B cell (primary cell): ENCODE data around the gene LRRC57. TPM values are rescaled to one million over a fixed set of nuclear protein-coding genes. Genes with fewer than 3 reads are reported as not detected.

Experiments used
- ATAC-seq: fragments of 200-7000 bp; cut with Tn5 transposase; one replicate; pipeline ENCODE4 v1.10.0; 2021; ENCODE audit warnings: low read depth, mild to moderate bottlenecking, moderate number of reproducible peaks, moderate library complexity
- CTCF ChIA-PET: fragments of 350-600 bp; sonication (Branson Sonifier 250); formaldehyde crosslinking; loops from one replicate; lab custom pipeline; 2021; ENCODE audit warnings: antibody characterized with exemption, inconsistent platforms; lab: Charles Lee
- POLR2A ChIA-PET: fragments of 350-600 bp; sonication (Branson Sonifier 250); formaldehyde crosslinking; loops from one replicate; lab custom pipeline; 2021; ENCODE audit warnings: antibody characterized with exemption; lab: Charles Lee
- DNase-seq: peaks from one replicate; pipeline ENCODE4 v3.0.0; 2013
- H2AFZ ChIP-seq: 2 replicates; pipeline ENCODE4 v1.6.1; 2012; ENCODE audit warnings: mild to moderate bottlenecking, low read depth, low read length; ENCODE audit not compliant: insufficient read depth, poor library complexity, severe bottlenecking
- H3K27ac ChIP-seq, 2 donors: 1 replicate in 1 of 2; 2 replicates in 1 of 2; pipeline ENCODE4 v1.5.1; 2012 to 2013; ENCODE audit warnings: low read length in 2 of 2, mild to moderate bottlenecking in 2 of 2, moderate library complexity in 1 of 2
- H3K27me3 ChIP-seq, 4 experiments: fragments of 200-600 bp in 1 of 4; sonication (generic) in 1 of 4; replicated peaks in 1 of 4; 1 replicate in 2 of 4; 2 replicates in 2 of 4; pipeline versions ENCODE4 v1.6.1 to v1.7.0; 2013 to 2016; ENCODE audit warnings: low read length in 3 of 4, mild to moderate bottlenecking in 2 of 4, mixed read lengths in 1 of 4, moderate library complexity in 1 of 4; ENCODE audit not compliant: insufficient read depth in 4 of 4, control insufficient read depth in 3 of 4; ENCODE audit errors: control extremely low read depth in 1 of 4
- H3K36me3 ChIP-seq, 2 experiments: replicated peaks in 1 of 2; 1 replicate in 1 of 2; 2 replicates in 1 of 2; pipeline versions ENCODE4 v1.6.1 to v1.7.1; 2013; ENCODE audit warnings: low read length in 1 of 2; ENCODE audit not compliant: insufficient read depth in 2 of 2, control insufficient read depth in 1 of 2; ENCODE audit errors: control extremely low read depth in 1 of 2, extremely low read depth in 1 of 2
- H3K4me1 ChIP-seq, 2 donors: fragments of 200-600 bp in 1 of 2; sonication (generic) in 1 of 2; 1 replicate in 1 of 2; 2 replicates in 1 of 2; pipeline versions ENCODE4 v1.5.1 to v1.6.1; 2013 to 2017; ENCODE audit warnings: low read length in 2 of 2; ENCODE audit not compliant: control insufficient read depth in 2 of 2, insufficient read depth in 2 of 2
- H3K4me2 ChIP-seq: replicated peaks from 2 replicates; pipeline ENCODE3; 2012; ENCODE audit warnings: mild to moderate bottlenecking, low read depth, low read length; ENCODE audit not compliant: poor library complexity, severe bottlenecking
- H3K4me3 ChIP-seq, 5 experiments: fragments of 200-600 bp in 1 of 5; sonication (generic) in 1 of 5; 1 replicate in 3 of 5; 2 replicates in 2 of 5; pipeline versions ENCODE4 v1.5.1 to v1.7.0; 2011 to 2016; ENCODE audit warnings: low read length in 4 of 5, mild to moderate bottlenecking in 4 of 5, low read depth in 2 of 5, control low read depth in 1 of 5, moderate library complexity in 1 of 5; ENCODE audit not compliant: insufficient read depth in 1 of 5; ENCODE audit errors: control extremely low read depth in 1 of 5, extremely low read depth in 1 of 5
- H3K79me2 ChIP-seq: fragments of 200-600 bp; sonication (generic); one replicate; pipeline ENCODE4 v1.6.0; 2016; ENCODE audit warnings: low read length; ENCODE audit not compliant: control insufficient read depth, insufficient read depth
- H3K9ac ChIP-seq: fragments of 200-600 bp; sonication (generic); 2 replicates; pipeline ENCODE4 v1.6.1; 2017; ENCODE audit warnings: mild to moderate bottlenecking, low read length, moderate library complexity
- H3K9me3 ChIP-seq, 3 donors: one replicate each; pipeline versions ENCODE4 v1.6.1 to v1.7.1; 2013; ENCODE audit warnings: low read length in 2 of 3; ENCODE audit not compliant: control insufficient read depth in 2 of 3, insufficient read depth in 1 of 3; ENCODE audit errors: control extremely low read depth in 1 of 3
- H4K20me1 ChIP-seq: 2 replicates; pipeline ENCODE4 v1.6.0; 2012; ENCODE audit warnings: mild to moderate bottlenecking, low read length; ENCODE audit not compliant: insufficient read depth, control insufficient read depth, poor library complexity, severe bottlenecking
- H3K27ac Mint-ChIP-seq: one replicate; pipeline ENCODE4 v1.8.0; 2021; ENCODE audit warnings: mixed read lengths
- H3K27me3 Mint-ChIP-seq: one replicate; pipeline ENCODE4 v1.8.0; 2021; ENCODE audit warnings: mixed read lengths
- H3K4me1 Mint-ChIP-seq: one replicate; pipeline ENCODE4 v1.8.0; 2021; ENCODE audit warnings: mixed read lengths
- H3K4me3 Mint-ChIP-seq: one replicate; pipeline ENCODE4 v1.8.0; 2021; ENCODE audit warnings: mixed read lengths
- H3K9me3 Mint-ChIP-seq: one replicate; pipeline ENCODE4 v1.8.0; 2022; ENCODE audit warnings: mixed read lengths; ENCODE audit not compliant: insufficient read depth
- EZH2 ChIP-seq: IDR thresholded peaks from 2 replicates; pipeline ENCODE4 v1.6.1; 2012; ENCODE audit warnings: borderline replicate concordance, low read depth, mild to moderate bottlenecking, moderate library complexity, low read length; ENCODE audit not compliant: insufficient read depth, poor library complexity, severe bottlenecking
- WGBS: methylation state at CpG from one replicate; pipeline ENCODE4 v1.1.5; 2013; ENCODE audit warnings: missing lambda C conversion rate; ENCODE audit not compliant: insufficient coverage; 5-methylcytosine and 5-hydroxymethylcytosine counted together
- intact Hi-C: fragments of 100-400 bp; cut with micrococcal nuclease; formaldehyde crosslinking; loops from one replicate; pipeline ENCODE4 v1.10.0; 2022
- polyA plus RNA-seq: library from polyadenylated mRNA; depleted of rRNA; stranded (reverse); fragments of >200 nt; gene quantifications from 2 replicates; pipeline ENCODE4 v1.2.3, GENCODE V29; 2012
- total RNA-seq, 2 donors: library from RNA; stranded (reverse); fragments of 120-200 nt in 1 of 2; gene quantifications; 1 replicate in 1 of 2; 2 replicates in 1 of 2; pipeline versions ENCODE4 v1.2.3 to v1.2.4, GENCODE V29; 2013 to 2022
- TF ChIP-seq, protein P1 (sequence below): fragments of 200-600 bp; IDR thresholded peaks from one replicate; pipeline ENCODE4 v1.8.0; 2022; ENCODE audit warnings: antibody characterized with exemption, mild to moderate bottlenecking

LRRC57 gene
- total and polyA plus RNA-seq, 2 donors (not counting 1 experiment from before 2014, with no cell fraction given) = 13.9 to 25.4 TPM

DNA sequence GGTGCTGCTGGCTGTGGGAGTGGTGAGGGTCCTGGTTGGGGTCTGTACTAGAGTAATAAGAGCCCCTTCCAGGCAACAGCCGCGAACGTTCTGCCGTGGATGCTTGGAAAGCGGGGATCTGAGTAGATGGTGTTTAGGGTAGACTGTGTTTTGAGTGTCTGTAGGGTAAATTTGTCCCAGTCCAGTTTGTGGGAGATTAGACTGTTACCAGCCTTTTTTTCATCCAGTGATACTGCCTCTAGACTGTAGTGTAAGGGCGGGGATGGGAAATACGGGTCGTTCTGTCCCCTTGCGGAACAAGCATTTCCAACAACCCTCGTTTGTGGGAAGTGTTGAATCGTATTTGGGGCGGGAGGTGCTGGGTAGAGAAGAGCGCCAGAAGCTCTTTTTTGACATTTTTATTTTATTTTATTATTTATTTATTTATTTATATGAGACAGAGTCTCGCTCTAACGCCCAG lies 469 bp upstream of the LRRC57 start:
- Mint-ChIP-seq H3K4me1 (peaks cover 41% of the 10 kb centered on the region), H3K9me3 (no peaks in the 10 kb centered on the region)

DNA sequence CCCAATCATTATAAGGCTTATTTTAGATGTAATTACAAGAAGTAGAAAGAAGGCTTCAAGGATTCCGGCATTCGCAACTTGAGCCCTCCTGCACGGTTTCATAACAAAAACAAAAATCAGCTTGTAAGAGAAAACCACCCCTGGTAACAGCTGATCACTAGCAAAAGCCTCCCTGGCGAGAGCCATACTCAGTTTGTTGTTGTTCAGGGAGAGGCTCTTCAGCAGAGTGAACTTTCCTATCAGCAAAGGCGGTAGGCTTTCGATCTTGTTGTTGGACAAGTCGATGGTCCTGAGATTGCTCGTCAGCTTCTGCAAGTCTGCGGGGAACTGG lies 710 bp downstream of the LRRC57 start:
- 1% methylated on average over 5 of the region's 9 CpGs for whole genome bisulfite sequencing
- H3K4me3 Mint-ChIP-seq = peak overlapping the region; percentile 96
- no peaks in the 10 kb centered on the region for H4K20me1 ChIP-seq
- H3K4me2 ChIP-seq = peak overlapping the region; percentile 97
- H3K27ac ChIP-seq = peak overlapping the region; percentile 86 to 92
- H3K27me3 ChIP-seq = no peaks in the 10 kb centered on the region
- intact Hi-C loops = loop anchor here (1.0 to 2.0 kb wide), 3 partner anchors 27 to 103 kb away; partner anchors contain the start of genes SNAP23 and STARD9
- peak overlapping the region; percentile 99 to 100 (median 99) for H3K4me3 ChIP-seq
- H3K27ac Mint-ChIP-seq = peak overlapping the region; percentile 93
- H3K27me3 Mint-ChIP-seq = no peaks in the 10 kb centered on the region
- no peaks in the 10 kb centered on the region for H3K9me3 Mint-ChIP-seq
- peaks cover 57% of the 10 kb centered on the region for H3K79me2 ChIP-seq
- H2AFZ ChIP-seq = peak overlapping the region; percentile 100
- peaks cover 6 to 19% of the 10 kb centered on the region in 2 experiments for H3K36me3 ChIP-seq
- peaks cover 20 to 26% of the 10 kb centered on the region in 2 donors for H3K4me1 ChIP-seq
- CTCF ChIA-PET = interaction anchor here (1.1 to 2.1 kb wide), 3 partner anchors 58 to 104 kb away, joined by 3 to 6 read pairs (median 5); no protein-coding TSS in a partner anchor
- ATAC-seq (no peak), DNase-seq (no peak)
- peak overlapping the region; percentile 99 for H3K9ac ChIP-seq
- peaks cover 0 to 3% (median 0%) of the 10 kb centered on the region in 3 donors for H3K9me3 ChIP-seq
- POLR2A ChIA-PET = interaction anchor here (0.6 to 2.1 kb wide), 4 partner anchors 8 to 43 kb away, joined by 3 to 11 read pairs (median 7); partner anchors contain the start of gene STARD9
- H3K4me1 Mint-ChIP-seq = peaks cover 39% of the 10 kb centered on the region
- TF ChIP-seq EZH2 = no peak
- TF ChIP-seq, protein P1, sequence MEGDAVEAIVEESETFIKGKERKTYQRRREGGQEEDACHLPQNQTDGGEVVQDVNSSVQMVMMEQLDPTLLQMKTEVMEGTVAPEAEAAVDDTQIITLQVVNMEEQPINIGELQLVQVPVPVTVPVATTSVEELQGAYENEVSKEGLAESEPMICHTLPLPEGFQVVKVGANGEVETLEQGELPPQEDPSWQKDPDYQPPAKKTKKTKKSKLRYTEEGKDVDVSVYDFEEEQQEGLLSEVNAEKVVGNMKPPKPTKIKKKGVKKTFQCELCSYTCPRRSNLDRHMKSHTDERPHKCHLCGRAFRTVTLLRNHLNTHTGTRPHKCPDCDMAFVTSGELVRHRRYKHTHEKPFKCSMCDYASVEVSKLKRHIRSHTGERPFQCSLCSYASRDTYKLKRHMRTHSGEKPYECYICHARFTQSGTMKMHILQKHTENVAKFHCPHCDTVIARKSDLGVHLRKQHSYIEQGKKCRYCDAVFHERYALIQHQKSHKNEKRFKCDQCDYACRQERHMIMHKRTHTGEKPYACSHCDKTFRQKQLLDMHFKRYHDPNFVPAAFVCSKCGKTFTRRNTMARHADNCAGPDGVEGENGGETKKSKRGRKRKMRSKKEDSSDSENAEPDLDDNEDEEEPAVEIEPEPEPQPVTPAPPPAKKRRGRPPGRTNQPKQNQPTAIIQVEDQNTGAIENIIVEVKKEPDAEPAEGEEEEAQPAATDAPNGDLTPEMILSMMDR = no peak

More for the DNA sequence above, 469 bp upstream of the LRRC57 start:
- POLR2A ChIA-PET = interaction anchor here (0.6 to 2.1 kb wide), 3 partner anchors 19 to 45 kb away, joined by 4 to 9 read pairs (median 4); partner anchors contain the start of gene STARD9
- ATAC-seq = peak; percentile 50
- peak overlapping the region; percentile 86 to 92 for H3K27ac ChIP-seq
- H3K9me3 ChIP-seq = peaks cover 0 to 3% (median 0%) of the 10 kb centered on the region in 3 donors
- H3K4me3 ChIP-seq = peak overlapping the region; percentile 99 to 100 (median 99)
- CTCF ChIA-PET = interaction anchor here (0.8 to 1.1 kb wide), 2 partner anchors 17 to 59 kb away, joined by 3 read pairs; no protein-coding TSS in a partner anchor
- H3K36me3 ChIP-seq = peaks cover 6 to 9% of the 10 kb centered on the region in 2 experiments
- no peak for DNase-seq
- Mint-ChIP-seq H3K27me3 (no peaks in the 10 kb centered on the region), H3K4me3 (peak overlapping the region; percentile 96), H3K27ac (peak overlapping the region; percentile 93)
- TF ChIP-seq EZH2 = no peak
- TF ChIP-seq, protein P1 = no peak
- peaks cover 20 to 26% of the 10 kb centered on the region in 2 donors for H3K4me1 ChIP-seq
- H3K4me2 ChIP-seq = peak overlapping the region; percentile 97
- peaks cover 66% of the 10 kb centered on the region for H3K79me2 ChIP-seq
- H4K20me1 ChIP-seq = no peaks in the 10 kb centered on the region
- 0% methylated on average over 5 of the region's 15 CpGs for WGBS
- peak overlapping the region; percentile 100 for H2AFZ ChIP-seq
- peak overlapping the region; percentile 99 for H3K9ac ChIP-seq
- H3K27me3 ChIP-seq = no peaks in the 10 kb centered on the region
- intact Hi-C loops = loop anchor here (2.0 kb wide), 1 partner anchor 102 kb away; no protein-coding TSS in a partner anchor
